Uterus (tissue), 4 donors: ENCODE measurements around the gene EMILIN3. TPM values are rescaled to one million over a fixed set of nuclear protein-coding genes. Genes with fewer than 3 reads are reported as not detected.
A peak's percentile ranks its signal among the peaks of the same experiment; 100 is the strongest.

ENCODE experiments used
- DNase-seq, 2 donors: peaks; one replicate each; pipeline ENCODE4 v3.0.0-alpha.2; 2019 to 2020
- H3K27ac ChIP-seq, 2 donors: fragments of 200-600 bp; sonication (generic); 1 replicate in 1 of 2; 2 replicates in 1 of 2; pipeline ENCODE4 v1.5.1; 2016 to 2018
- H3K27me3 ChIP-seq, 2 donors: fragments of 200-600 bp; sonication (generic); one replicate each; pipeline ENCODE4 v1.5.1; 2018 to 2019; ENCODE audit warnings: control low read depth in 1 of 2
- H3K36me3 ChIP-seq, 2 donors: fragments of 200-600 bp; sonication (generic); one replicate each; pipeline ENCODE4 v1.5.1; 2019; ENCODE audit warnings: control low read depth in 1 of 2
- H3K4me1 ChIP-seq, 2 donors: fragments of 200-600 bp; sonication (generic); one replicate each; pipeline ENCODE4 v1.5.1; 2018 to 2019; ENCODE audit warnings: control low read depth in 1 of 2
- H3K4me3 ChIP-seq, 2 donors: fragments of 200-600 bp; sonication (generic); 1 replicate in 1 of 2; 2 replicates in 1 of 2; pipeline ENCODE4 v1.5.1; 2018 to 2019; ENCODE audit warnings: mild to moderate bottlenecking in 1 of 2
- H3K9me3 ChIP-seq, 2 donors: fragments of 200-600 bp; sonication (generic); one replicate each; pipeline ENCODE4 v1.5.1; 2019; ENCODE audit warnings: control low read depth in 1 of 2
- POLR2A ChIP-seq, 2 donors: fragments of 450-650 bp; IDR thresholded peaks; one replicate each; pipeline ENCODE4 v1.6.1; 2016; ENCODE audit warnings: antibody characterized with exemption in 2 of 2, mild to moderate bottlenecking in 1 of 2, moderate library complexity in 1 of 2
- intact Hi-C: fragments of 100-400 bp; cut with DNase I; formaldehyde crosslinking; loops from one replicate; pipeline ENCODE4 v1.15.1; 2023; ENCODE audit warnings: low total_unique reads
- total RNA-seq, 4 donors: library from RNA; depleted of rRNA in 3 of 4; stranded (reverse); fragments of >200 nt in 3 of 4; gene quantifications; one replicate each; pipeline versions ENCODE4 v1.1.0 to v1.2.4, GENCODE V29; 2014 to 2023
- TF ChIP-seq, protein P1 (sequence below), 4 experiments: fragments of 200-600 bp in 2 of 4; fragments of 450-650 bp in 2 of 4; sonication (generic) in 2 of 4; IDR thresholded peaks; one replicate each; pipeline ENCODE4 v1.5.1; 2016 to 2019; ENCODE audit warnings: antibody characterized with exemption in 4 of 4, mild to moderate bottlenecking in 2 of 4, moderate library complexity in 1 of 4
- donor health status: DM: yes; HTN: yes; CAD: no.

EMILIN3 gene
- total RNA-seq, 4 donors from 2014 or later, result 0.29 to 53.0 (median 2.4) TPM

DNA sequence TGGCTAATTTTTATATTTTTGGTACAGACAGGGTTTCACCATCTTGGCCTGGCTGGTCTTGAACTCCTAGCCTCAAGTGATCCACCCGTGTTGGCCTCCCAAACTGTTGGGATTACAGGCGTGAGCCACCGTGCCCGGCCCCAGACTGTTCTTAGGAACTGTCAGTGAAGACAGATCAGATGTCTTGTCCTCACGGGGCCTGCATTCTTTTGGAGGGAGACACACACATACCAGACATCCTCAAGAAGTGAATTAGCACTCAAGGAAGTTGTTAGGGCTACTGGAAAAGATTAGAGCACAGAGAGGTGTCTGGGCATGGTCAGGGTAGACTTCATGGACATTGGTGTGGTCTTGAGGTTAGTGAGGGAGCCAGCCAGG is 36.3 kb downstream of the EMILIN3 start:
- no peak for TF ChIP-seq POLR2A (IDR thresholded peaks at IDR 0.05)
- Histone ChIP-seq H3K27ac (peak overlapping the region in 1 of 2 donors; percentile 83), H3K4me3 (no peak overlapping the region), H3K4me1 (no peaks in the 10 kb centered on the region), H3K36me3 (no peaks in the 10 kb centered on the region), H3K27me3 (no peaks in the 10 kb centered on the region), H3K9me3 (no peaks in the 10 kb centered on the region)
- intact Hi-C loops, result loop anchor here (10.0 kb wide), 1 partner anchor 96 kb away; no protein-coding TSS in a partner anchor
- no peak for DNase-seq

DNA sequence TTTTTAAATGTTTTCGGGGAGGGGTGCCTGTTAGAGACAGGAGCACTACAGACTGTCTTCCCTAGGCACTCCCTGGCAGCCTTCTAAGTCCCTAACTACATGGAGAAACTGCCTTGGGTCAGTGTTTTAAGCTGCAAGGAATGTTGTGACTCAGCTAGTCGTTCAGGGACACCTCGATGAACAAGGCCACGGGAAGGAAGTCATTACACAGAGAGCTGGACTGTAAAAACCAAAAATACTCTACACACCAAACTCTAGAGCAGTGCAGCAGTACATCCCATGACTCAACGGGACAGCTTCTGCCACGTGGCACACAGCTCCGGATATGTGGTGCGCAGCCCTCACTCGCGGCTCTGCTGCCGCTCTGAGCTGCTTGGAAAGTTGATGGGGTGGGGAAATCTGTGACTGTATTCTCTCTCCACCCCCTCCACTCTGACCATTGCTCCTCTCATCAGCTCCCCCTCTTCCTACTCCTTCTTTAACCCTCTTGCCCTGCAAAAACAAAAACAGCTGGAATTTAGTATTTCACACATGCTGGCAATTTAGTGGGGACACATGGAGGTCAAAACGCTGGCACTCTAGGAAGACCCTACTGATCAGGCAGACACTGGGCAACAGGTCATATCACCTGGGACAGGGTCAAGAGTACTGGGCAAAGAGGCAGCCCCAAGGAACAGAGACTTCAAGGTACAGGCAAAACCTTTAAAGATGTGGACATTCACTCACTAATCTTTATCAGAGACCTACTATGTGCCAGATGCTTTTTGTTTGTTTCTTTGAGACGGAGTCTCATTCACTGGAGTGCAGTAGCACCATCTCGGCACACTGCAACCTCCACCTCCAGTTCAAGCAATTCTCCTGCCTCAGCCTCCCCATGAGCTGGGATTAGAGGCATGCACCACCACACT is 36.9 kb downstream of the EMILIN3 start:
- Histone ChIP-seq H3K27ac (peak overlapping the region; percentile 75 to 83), H3K36me3 (no peaks in the 10 kb centered on the region), H3K4me3 (no peak overlapping the region), H3K4me1 (no peaks in the 10 kb centered on the region), H3K27me3 (no peaks in the 10 kb centered on the region), H3K9me3 (no peaks in the 10 kb centered on the region)
- TF ChIP-seq, protein P1, sequence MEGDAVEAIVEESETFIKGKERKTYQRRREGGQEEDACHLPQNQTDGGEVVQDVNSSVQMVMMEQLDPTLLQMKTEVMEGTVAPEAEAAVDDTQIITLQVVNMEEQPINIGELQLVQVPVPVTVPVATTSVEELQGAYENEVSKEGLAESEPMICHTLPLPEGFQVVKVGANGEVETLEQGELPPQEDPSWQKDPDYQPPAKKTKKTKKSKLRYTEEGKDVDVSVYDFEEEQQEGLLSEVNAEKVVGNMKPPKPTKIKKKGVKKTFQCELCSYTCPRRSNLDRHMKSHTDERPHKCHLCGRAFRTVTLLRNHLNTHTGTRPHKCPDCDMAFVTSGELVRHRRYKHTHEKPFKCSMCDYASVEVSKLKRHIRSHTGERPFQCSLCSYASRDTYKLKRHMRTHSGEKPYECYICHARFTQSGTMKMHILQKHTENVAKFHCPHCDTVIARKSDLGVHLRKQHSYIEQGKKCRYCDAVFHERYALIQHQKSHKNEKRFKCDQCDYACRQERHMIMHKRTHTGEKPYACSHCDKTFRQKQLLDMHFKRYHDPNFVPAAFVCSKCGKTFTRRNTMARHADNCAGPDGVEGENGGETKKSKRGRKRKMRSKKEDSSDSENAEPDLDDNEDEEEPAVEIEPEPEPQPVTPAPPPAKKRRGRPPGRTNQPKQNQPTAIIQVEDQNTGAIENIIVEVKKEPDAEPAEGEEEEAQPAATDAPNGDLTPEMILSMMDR (IDR thresholded peaks at IDR 0.05), result no peak
- peak; percentile 38 to 56 for TF ChIP-seq POLR2A (IDR thresholded peaks at IDR 0.05)
- peak; percentile 76 to 84 for DNase-seq
- intact Hi-C loops, result loop anchor here (10.0 kb wide), 1 partner anchor 95 kb away; no protein-coding TSS in a partner anchor

DNA sequence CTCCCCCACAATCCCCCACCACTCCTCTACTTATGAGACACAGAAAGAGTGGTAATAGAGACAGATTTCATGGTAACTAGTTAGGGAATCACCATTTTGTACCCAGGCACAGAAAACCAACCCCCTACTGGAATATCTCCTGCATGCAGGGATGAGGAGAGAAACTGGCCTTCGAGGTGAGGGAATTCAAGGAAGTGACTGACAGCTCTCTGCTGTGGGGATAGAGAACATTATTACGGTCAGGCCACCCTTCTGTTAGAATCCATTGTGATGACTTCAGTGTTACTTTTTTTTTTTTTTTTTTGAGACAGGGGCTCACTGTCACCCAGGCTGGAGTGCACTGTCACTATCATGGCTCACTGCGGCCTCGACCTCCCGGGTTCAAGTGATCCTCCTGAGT is 39.4 kb downstream of the EMILIN3 start:
- no peaks in the 10 kb centered on the region for H3K36me3 ChIP-seq
- TF ChIP-seq, protein P1 (IDR thresholded peaks at IDR 0.05), result no peak
- no peak for TF ChIP-seq POLR2A (IDR thresholded peaks at IDR 0.05)
- H3K27me3 ChIP-seq, result no peaks in the 10 kb centered on the region
- no peak for DNase-seq
- H3K4me3 ChIP-seq, result no peak overlapping the region
- intact Hi-C loops, result no loop called here
- H3K9me3 ChIP-seq, result no peaks in the 10 kb centered on the region
- no peaks in the 10 kb centered on the region for H3K4me1 ChIP-seq
- no peak overlapping the region for H3K27ac ChIP-seq

DNA sequence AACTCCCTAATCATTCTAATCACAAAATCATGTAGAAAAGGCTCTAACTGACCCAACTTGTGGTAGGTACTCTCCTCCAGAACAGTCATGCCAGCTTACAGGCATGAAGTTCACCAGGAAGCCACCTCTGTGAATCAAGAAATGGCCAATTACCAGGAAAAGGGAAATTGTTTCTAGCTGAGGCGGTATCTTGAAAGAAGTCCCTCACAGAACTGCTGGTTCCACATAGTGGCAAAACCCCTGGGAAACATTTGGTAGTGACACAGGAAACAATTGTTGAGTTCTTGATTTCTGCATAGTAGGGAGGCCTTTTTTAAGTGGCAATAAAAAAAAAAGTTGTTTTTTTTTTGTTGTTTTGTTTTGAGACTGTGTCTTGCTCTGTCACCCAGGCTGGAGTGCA is 45.6 kb downstream of the EMILIN3 start:
- TF ChIP-seq, protein P1 (IDR thresholded peaks at IDR 0.05), result no peak
- DNase-seq, result no peak
- no peak overlapping the region for H3K4me3 ChIP-seq
- no peaks in the 10 kb centered on the region for H3K9me3 ChIP-seq
- intact Hi-C loops, result no loop called here
- no peaks in the 10 kb centered on the region for H3K36me3 ChIP-seq
- no peak overlapping the region for H3K27ac ChIP-seq
- peaks cover 0 to 2% of the 10 kb centered on the region in 2 donors for H3K4me1 ChIP-seq
- no peaks in the 10 kb centered on the region for H3K27me3 ChIP-seq

DNA sequence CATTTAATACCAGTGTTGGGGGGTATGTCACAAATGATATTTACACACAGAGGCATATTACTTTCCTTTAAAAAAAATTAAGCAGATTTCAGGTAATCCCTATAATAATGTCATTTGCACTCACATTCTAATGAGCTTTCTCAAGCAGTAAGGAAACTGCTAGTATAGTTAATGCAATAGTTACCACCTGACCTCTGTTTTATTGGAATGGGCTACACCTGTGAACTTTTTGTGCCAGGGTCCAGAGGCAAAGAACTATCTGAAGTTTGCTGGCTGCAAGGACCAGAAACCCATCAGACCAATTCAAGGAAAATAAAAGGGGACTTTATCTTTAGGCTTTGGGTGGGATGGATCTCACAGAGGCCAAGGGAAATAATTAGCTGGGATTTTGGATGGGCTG is 46.2 kb downstream of the EMILIN3 start:
- DNase-seq, result no peak
- Histone ChIP-seq H3K27me3 (no peaks in the 10 kb centered on the region), H3K4me3 (no peak overlapping the region), H3K36me3 (no peaks in the 10 kb centered on the region), H3K9me3 (no peaks in the 10 kb centered on the region), H3K4me1 (peaks cover 0 to 4% of the 10 kb centered on the region in 2 donors), H3K27ac (no peak overlapping the region)
- intact Hi-C loops, result no loop called here
- TF ChIP-seq POLR2A (IDR thresholded peaks at IDR 0.05), result no peak
- TF ChIP-seq, protein P1 (IDR thresholded peaks at IDR 0.05), result no peak
